Heart left ventricle (tissue), 13 donors: ENCODE data around the gene TESPA1.

Experiments
- CTCF ChIP-seq, 12 donors: fragments of 200-600 bp; sonication (generic) in 4 of 12; IDR thresholded peaks; one replicate each; pipeline versions ENCODE4 v1.5.0 to v1.8.0; 2018 to 2022; ENCODE audit warnings: antibody characterized with exemption in 12 of 12, mild to moderate bottlenecking in 5 of 12
- POLR2A ChIP-seq, 2 donors: fragments of 450-650 bp; IDR thresholded peaks; one replicate each; pipeline ENCODE4 v1.6.1; 2017; ENCODE audit warnings: antibody characterized with exemption in 2 of 2, mild to moderate bottlenecking in 2 of 2, moderate library complexity in 2 of 2
- donor health status: ischemic (EF 13 %, LVEDD 7.1; RV severe dilation, severe dysfunction).
- donor health status: DM: no; HTN: yes; CAD: no.
- donor health status: DM: no; HTN: no; CAD: no.
- donor health status: ischemic (EF 25% LVEDD 6.9; RV normal size, moderate dysfunction).
- donor health status: ischemic (EF 25% LVEDD 5.7; RV mildly dilated, moderate dysfunction).
- donor health status: ischemic (EF 35%, LVEDD 5.7; RV mildly dilated, moderate dysfunction).
- donor health status: nonischemic (EF 11% LVEDD 7.7; RV severe dilation, severe dysfunction).
- donor health status: DM: yes; HTN: yes; CAD: no.
- donor health status: PGD.
- donor health status: ischemic (EF 29% LVEDD 5.4; RV normal size, mild dysfunction).
- donor health status: nonischemic (EF 23%, LVEDD 6.1; RV moderate dilation, normal function).

- peak; percentile 40 to 78 (median 66) for TF ChIP-seq CTCF (IDR thresholded peaks at IDR 0.05)
- no peak for TF ChIP-seq POLR2A (IDR thresholded peaks at IDR 0.05)
These were observed 26.4 kb downstream of the TESPA1 start for GRCh38 chr12:54958048-54958658.
